Fibroblast of skin of left biceps (primary cell): ENCODE data around the gene NOP10.

ENCODE experiments used
- DNase-seq, 2 experiments: peaks; one replicate each; pipeline ENCODE4 v3.0.0-alpha.2; 2013; ENCODE audit warnings: low read depth in 2 of 2

The NOP10 gene

DNA sequence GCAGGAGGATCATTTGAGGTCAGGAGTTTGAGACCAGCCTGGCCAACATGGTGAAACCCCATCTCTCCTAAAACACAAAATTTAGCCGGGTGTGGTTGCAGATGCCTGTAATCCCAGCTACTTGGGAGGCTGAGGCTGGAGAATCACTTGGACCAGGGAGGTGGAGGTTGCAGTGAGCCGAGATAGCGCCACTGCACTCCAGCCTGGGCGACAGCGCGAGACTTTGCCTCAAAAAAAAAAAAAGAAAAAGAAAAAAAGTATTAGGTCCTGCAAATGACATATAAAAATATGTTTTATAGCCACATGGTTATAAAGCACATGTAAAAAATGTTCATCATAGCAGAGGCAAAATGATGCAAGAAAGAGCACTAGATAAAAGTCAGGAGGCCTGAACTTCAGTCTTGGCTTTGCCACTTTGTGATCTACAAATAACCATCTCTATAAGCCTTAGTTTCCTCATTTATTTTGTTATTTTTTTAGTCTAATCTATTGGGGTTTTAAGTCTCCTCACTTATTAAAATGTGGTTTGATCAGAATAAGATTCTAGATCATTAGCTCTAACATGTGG lies 10.3 kb downstream of the NOP10 start:
- DNase-seq: no peak

GRCh38 chr15:34331809-34332208 lies 11.1 kb downstream of the NOP10 start:
- no peak for DNase-seq

GRCh38 chr15:34330279-34330678 lies 12.7 kb downstream of the NOP10 start:
- no peak for DNase-seq

DNA sequence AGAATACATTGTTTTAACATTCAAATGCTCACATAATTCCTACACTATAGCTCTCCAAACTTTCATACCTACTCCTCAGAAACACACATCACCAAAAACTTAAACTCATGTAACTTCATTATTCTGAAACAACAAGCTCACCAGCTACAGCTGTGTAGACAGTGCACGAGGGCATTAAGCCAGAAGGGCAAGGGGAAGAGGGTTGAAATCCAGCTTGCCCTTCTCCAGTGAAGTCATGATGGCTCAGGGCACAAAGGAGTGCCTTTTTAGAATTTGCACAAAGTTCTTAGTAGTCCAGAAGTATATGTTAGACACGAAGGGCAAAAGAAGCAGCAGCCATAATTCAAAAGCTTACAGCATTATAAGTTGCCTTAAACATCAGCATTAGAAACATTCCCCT lies 13.9 kb downstream of the NOP10 start:
- no peak for DNase-seq

GRCh38 chr15:34327906-34328305 lies 15.0 kb downstream of the NOP10 start:
- DNase-seq: no peak

- DNase-seq: no peak
Observed at GRCh38 chr15:34325368-34325767, 17.6 kb downstream of the NOP10 start.

DNA sequence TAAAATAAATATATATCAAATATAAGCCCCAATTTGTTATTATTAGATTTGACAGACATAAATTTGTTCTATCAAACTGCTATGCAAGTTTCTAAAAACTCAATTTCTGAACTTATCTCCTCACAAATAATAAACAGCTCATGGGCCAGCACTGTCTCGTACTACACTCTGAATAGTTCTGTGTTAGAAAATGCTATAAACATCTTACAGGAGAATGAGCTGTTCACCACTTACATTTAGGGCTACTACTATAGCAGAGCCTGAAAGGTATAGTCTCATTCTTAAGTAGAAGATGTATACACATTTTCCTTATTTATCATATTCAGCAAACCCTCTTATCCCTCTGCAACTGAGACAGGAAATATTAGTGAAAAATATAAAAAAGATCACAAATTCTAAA lies 18.0 kb downstream of the NOP10 start:
- no peak for DNase-seq

DNA sequence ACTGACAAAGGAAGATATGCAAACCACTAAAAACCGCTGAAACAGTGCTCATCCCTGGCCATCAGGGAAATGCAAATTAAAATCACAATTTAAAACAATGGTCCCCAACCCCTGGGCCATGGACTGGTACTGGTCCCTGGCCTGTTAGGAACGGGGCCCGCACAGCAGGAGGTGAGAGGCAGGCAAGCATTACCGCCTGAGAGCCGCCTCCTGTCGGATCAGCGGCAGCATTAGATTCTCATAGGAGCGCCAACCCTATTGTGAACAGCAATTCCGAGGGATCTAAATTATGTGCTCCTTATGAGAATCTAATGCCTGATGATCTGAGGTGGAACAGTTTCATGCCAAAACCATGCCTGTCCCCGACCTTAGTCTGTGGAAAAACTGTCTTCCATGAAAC lies 19.7 kb downstream of the NOP10 start:
- DNase-seq: no peak

DNA sequence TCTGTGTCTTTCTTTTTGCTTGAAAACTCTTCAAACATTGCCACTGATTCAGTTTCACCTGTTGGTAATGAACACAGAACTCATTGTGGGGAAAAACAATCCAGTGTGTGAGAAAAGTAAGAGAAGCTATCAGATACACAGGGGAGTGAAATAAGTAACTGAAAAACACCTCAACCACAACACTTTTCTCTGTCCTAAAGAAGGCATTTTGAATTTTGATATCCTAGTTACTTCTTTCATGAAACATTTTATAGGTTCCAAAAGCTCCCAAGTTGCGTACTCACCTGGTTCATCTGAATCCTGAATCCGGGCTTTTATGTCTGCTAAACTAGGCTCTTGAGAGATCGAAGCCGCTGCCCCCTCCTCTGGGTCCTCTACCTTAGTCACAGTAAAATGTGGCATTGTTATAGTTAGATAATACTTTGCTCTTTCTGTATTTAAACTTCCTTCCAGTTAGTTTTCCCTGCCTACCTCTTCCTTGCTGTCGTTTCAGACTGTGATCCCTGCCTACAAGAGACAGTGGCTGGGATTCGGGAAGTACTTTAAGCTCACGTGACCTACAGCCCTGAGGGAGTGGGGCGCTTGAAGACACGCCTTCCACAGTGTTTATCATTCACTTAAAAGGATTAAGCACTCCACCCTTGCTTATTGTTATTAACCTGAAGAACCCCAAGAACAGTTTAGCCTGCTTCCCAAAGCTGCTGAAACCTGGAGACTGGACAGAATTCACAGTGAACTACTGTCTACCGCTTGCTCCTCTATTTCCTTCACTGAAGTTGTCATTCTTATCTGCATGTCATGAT lies 24.5 kb downstream of the NOP10 start:
- DNase-seq: no peak

GRCh38 chr15:34314491-34315490 lies 28.1 kb downstream of the NOP10 start:
- no peak for DNase-seq

DNA sequence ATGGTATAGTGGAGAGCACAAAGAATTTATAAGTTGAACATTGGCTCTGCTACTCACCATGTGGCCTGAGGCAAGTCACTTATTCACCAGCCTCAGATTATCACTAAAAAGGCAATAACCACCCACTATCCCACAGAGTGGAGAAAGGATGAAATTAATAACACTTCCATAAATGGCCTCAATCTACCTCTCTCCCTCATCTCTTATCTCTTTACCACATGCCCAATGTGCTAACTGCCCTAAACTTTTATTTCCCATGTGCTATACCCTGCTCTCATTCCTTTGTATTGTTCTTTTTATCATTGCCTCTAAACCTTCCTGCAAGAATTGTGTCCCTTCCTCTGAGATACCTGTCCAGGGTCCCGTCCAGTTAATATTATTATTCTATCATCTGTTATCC lies 31.4 kb downstream of the NOP10 start:
- no peak for DNase-seq

- DNase-seq: peak in 1 of 2 experiments; percentile 3
Observed at GRCh38 chr15:34304613-34305012, 38.3 kb downstream of the NOP10 start.

DNA sequence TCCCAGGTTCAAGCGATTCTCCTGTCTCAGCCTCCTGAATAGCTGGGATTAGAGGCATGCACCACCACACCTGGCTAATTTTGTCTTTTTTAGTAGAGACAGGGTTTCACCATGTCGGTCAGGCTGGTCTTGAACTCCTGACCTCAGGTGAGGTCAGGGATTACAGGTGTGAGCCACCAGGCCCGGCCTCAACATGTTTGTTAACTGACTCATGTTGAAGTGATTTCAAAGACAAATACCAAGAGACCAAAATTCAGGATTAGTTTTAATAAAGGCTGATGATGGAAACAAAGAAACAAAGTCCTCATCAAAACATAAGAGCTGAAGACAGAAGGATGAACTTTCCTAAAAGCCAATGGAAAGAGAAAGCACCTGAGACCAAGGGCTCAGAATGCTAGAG lies 41.9 kb downstream of the NOP10 start:
- no peak for DNase-seq

DNA sequence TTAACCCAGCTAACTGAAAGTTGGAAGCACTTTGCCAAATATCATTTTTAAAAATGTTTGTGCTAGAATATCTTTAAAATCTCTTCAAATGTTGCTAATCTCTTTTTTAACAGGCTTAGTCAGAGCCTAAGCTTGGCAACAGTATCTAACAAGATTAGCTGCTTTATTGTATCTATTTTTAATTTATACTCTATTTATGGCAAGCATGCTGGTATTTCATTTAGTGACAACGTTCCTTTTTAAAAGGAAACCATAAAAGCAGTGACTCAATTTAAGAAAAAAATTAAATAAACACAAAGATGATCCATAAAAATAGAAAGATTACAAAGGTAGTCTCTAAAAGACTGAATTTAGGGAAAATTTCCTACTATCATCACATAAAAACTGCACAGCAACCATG lies 45.9 kb downstream of the NOP10 start:
- DNase-seq: no peak

GRCh38 chr15:34292621-34293020 lies 50.3 kb downstream of the NOP10 start:
- no peak for DNase-seq
